HG03460 (cell line): ENCODE data around the gene HBM.
"Not testable (repeated sequence)": the region's sequence is repeated elsewhere in the genome, so short reads cannot be mapped to it uniquely, and the experiment has no call there.

Experiments used
- ATAC-seq: cut with Tn5 transposase; IDR thresholded peaks from one replicate; pipeline ENCODE4 v1.9.1; 2021; ENCODE audit not compliant: unreplicated experiment

HBM gene

DNA sequence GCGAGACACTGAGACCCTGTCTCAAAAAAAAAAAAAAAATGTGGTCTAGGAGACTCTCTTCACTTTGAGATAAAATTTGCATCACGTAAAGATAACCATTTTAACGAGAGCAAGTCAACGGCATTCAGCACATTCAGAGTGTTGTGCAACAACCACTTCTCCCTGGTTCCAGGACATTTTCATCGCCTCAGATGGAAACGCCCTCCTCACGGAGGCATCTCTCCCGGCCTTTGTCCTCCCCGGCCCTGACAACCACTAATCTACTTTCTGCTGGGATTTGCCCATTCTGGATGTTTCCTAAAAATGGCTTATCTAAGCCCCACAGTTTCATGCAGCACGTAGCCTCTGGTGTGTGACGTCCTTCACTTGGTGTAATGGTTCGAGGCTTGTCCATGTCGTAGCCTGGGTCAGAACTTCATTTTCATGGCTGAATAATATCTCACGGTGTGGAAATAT is 21.0 kb upstream of the HBM start:
- no peak for ATAC-seq

- ATAC-seq: no peak
Measured at GRCh38 chr16:146646-147045, 19.1 kb upstream of the HBM start.

DNA sequence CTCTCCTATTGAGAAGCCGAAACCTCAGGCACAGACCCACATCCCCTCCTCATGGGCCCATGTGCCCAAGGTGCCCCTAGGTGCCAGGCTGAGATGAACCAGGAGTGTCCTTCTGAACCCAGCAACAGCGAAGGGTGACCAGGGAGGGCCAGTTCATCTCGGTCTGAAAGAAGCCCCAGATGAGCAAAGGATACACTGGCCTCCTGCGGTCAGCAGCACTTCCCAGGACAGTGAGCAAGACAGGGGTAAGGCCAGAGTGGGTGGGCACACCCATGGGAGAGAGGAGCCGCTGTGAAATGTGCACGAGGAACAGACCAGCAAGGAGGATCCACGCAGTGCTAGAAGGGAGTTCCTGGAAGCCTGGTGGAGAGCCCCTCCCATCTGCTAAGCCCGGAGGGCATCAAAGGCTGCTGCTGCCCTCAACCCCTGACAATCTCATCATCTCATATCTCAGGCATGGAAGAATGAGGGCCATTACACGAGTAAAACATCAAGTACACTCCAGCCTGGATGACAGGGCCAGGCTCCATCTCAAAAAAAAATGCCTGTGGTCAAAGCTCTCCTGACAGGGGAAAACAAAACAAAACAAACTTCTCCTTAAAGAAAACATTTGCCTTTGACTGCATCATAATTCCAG is 16.6 kb upstream of the HBM start:
- no peak for ATAC-seq

- ATAC-seq: no peak
Measured at GRCh38 chr16:152141-153128, 13.3 kb upstream of the HBM start, which contains the start of gene HBZ. Gene HBZ (plus strand): TSS chr16:152644. CDS start chr16:152910, 266 bp downstream.

GRCh38 chr16:153129-153521 is 12.7 kb upstream of the HBM start:
- not testable (repeated sequence) for ATAC-seq

DNA sequence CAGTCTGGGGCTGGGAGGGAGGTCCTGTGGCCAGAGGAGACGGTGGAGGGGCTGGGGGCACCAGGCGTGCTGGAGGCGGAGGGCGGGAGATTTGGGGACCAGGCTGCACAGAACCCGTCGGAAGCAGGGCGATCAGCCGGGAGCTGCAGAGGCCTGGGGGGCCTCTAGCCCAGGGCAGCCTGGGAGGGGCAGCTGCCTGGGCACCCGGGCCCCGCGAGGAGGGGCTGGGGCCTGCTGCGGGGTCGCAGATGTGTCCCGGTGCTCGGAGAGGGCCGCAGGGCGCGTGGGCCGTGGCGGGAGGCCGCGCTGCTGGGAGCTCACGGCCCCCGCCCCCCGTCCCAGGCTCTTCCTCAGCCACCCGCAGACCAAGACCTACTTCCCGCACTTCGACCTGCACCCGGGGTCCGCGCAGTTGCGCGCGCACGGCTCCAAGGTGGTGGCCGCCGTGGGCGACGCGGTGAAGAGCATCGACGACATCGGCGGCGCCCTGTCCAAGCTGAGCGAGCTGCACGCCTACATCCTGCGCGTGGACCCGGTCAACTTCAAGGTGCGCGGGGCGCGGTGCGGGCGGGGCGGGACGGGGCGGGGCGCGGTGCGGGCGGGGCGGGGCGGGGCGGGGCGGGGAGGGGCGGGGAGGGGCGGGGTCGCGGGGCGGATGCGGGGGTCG is 12.1 kb upstream of the HBM start:
- ATAC-seq: not testable (repeated sequence)

DNA sequence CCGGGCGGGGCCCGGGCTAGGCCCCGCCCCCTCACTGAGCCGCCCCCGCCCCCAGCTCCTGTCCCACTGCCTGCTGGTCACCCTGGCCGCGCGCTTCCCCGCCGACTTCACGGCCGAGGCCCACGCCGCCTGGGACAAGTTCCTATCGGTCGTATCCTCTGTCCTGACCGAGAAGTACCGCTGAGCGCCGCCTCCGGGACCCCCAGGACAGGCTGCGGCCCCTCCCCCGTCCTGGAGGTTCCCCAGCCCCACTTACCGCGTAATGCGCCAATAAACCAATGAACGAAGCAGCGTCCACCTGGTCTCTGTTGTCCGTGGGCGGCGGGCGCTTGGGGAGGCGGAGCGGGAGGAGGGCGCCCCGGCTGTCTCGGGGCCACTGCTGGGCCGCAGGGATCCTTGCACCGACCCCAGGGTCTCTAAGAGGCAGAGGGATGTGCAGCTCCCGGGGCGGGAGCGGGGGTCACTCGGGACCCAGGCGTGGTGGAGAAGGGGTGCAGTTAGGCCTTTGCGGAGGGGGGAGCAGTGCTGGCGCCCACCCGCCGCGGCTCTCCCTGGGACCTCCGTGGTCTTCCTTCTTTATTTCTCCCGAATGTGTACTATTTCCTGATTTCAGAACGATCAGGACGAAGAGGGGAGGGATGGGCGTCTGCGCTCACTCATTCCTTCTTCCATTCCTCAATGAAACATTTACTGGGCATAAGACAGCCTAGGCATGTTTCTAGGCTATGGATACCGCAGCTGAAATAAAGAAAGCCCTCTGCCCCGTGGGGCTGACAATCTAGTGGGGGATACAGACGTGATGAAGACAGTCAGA is 11.4 kb upstream of the HBM start:
- ATAC-seq: no peak

- no peak for ATAC-seq
Measured at GRCh38 chr16:155031-155398, 10.8 kb upstream of the HBM start.

DNA sequence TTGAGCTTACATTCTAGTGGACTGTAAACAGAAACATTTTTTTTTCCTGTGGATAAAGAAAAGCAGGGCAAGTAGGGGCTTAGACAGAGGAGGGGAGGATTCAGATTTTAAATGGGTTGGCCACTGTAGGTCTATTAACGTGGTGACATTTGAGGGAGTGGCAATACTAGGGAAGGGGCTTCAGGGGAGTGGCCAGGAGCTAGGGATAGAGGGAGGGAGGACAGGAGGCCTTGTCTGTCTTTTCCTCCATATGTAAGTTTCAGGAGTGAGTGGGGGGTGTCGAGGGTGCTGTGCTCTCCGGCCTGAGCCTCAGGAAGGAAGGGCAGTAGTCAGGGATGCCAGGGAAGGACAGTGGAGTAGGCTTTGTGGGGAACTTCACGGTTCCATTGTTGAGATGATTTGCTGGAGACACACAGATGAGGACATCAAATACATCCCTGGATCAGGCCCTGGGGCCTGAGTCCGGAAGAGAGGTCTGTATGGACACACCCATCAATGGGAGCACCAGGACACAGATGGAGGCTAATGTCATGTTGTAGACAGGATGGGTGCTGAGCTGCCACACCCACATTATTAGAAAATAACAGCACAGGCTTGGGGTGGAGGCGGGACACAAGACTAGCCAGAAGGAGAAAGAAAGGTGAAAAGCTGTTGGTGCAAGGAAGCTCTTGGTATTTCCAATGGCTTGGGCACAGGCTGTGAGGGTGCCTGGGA is 6.5 kb upstream of the HBM start:
- ATAC-seq: no peak

DNA sequence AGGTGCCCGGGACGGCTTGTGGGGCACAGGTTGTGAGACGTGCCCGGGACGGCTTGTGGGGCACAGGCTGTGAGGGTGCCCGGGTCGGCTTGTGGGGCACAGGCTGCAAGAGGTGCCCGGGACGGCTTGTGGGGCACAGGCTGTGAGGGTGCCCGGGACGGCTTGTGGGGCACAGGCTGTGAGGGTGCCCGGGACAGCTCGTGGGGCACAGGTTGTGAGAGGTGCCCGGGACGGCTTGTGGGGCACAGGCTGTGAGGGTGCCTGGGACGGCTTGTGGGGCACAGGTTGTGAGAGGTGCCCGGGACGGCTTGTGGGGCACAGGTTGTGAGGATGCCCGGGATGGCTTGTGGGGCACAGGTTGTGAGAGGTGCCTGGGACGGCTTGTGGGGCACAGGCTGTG is 5.5 kb upstream of the HBM start:
- not testable (repeated sequence) for ATAC-seq

- no peak for ATAC-seq
Measured at GRCh38 chr16:160691-161190, 5.0 kb upstream of the HBM start.

DNA sequence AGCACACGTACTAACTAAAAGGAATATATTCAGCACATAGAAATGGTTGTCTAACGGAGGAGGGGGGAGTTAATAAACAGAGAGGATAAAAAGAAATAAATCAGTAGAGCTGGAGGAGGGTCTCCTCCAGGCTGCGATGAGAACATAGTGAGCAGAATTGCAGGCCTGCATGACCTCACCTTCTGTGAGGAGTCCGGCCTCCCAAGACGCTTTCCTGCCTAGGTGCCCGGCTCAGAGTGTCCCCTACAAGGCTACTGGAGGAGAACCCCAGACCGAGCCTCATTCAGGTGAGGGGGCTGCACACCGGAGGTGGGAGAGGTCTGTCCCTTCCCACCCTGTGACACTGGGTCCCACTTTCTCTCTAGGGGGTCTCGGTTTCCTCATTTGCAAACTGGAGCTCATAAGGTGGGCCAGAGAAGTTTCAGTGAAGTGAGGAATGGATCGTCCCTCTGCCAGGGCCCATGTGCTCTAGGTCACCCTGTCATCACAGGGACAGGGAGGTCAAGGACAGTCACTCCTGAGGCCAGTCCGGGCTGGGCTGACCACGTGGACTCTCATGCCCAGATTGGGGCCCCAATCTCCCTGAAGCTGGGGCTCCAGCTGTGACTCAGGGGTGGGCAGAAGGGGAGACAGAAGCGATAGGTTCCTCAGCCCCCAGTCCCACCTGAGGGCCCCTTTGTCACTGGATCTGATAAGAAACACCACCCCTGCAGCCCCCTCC is 3.3 kb upstream of the HBM start:
- ATAC-seq: no peak

DNA sequence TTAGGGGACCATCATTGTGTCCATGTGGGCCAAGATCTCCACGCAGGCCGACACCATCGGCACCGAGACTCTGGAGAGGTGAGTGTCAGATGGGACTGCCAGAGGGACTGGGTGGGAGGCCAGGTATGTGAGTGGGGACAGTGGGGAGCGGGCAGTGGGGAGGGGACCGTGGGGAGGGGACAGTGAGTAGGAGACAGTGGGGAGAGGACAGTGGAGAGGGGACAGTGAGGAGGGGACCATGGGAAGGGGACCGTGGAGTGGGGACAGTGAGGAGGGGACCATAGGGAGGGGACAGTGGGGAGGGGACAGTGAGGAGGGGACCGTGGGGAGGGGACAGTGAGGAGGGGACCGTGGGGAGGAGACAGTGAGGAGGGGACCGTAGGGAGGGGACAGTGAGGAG is 2.6 kb upstream of the HBM start:
- not testable (repeated sequence) for ATAC-seq

- ATAC-seq: not testable (repeated sequence)
Measured at GRCh38 chr16:163696-164095, 2.1 kb upstream of the HBM start.

GRCh38 chr16:164134-164823 is 1.5 kb upstream of the HBM start:
- ATAC-seq: not testable (repeated sequence)

GRCh38 chr16:164827-165538 is 795 bp upstream of the HBM start:
- no peak for ATAC-seq

GRCh38 chr16:166375-167121 is 770 bp downstream of the HBM start:
- ATAC-seq: no peak
